Measurements from ENCODE around the gene MRPL19. TPM values are rescaled to one million over a fixed set of nuclear protein-coding genes. Genes with fewer than 3 reads are reported as not detected.

The MRPL19 gene
- total RNA-seq (2021) (94.0 and 98.4 TPM in 2 replicates), Bru-seq, nascent RNA (percentile 85 among the genes with signal in this experiment), BruChase-seq, experiment 1, labeled RNA remaining after a 2-hour chase (percentile 93 among the genes with signal in this experiment), BruChase-seq, experiment 2, labeled RNA remaining after a 6-hour chase (percentile 97 among the genes with signal in this experiment)
- long read RNA-seq, transcript MRPL19-202 (6 exons, 3,479 nt), result major isoform, 171 of 215 reads
- long read RNA-seq, partial matches to known transcripts, result 2 of 215 reads
- long read RNA-seq, other reads (novel, unspliced or antisense), result 35 of 215 reads

GRCh38 chr2:75646583-75647425 lies at the start of gene MRPL19:
TSS of gene MRPL19 (plus strand) at chr2:75646783. CDS start at chr2:75646808, 25 bp downstream.
- H3K27ac ChIP-seq (ENCODE audit: low read depth, low read length, poor library complexity, severe bottlenecking), result peak within 1 kb of the TSS; percentile 84
- intact Hi-C loops (cut with micrococcal nuclease; ENCODE audit: unreplicated experiment), result no loop called here
- H3K9me3 ChIP-seq (ENCODE audit: low read depth, low read length, poor library complexity, severe bottlenecking), result no peaks in the 10 kb centered on the region
- BruUV-seq (replicated peaks), result no TSS peak
- peaks cover 8% of the 10 kb centered on the region for H3K4me1 ChIP-seq (ENCODE audit: insufficient read depth, low read length, poor library complexity, severe bottlenecking)
- H3K36me3 ChIP-seq (ENCODE audit: insufficient read depth, low read length, poor library complexity, severe bottlenecking), result peaks cover 31% of the 10 kb centered on the region
- TF ChIP-seq CTCF (conservative IDR thresholded peaks at IDR 0.05; ENCODE audit: low read depth, low read length), result no peak
- peak; percentile 96 for DNase-seq (ENCODE audit: low spot score)
- H3K4me3 ChIP-seq (ENCODE audit: low read depth, low read length, poor library complexity, severe bottlenecking), result peak within 1 kb of the TSS; percentile 65
- H3K27me3 ChIP-seq (replicated peaks; ENCODE audit: insufficient read depth, low read depth, low read length, poor library complexity), result no peaks in the 10 kb centered on the region
- ChIA-PET CTCF (interaction anchor here (0.6 kb wide), 1 partner anchor 86 kb away, joined by 3 read pairs; the partner anchor contains the start of gene EVA1A), POLR2A (ENCODE audit: low non-redundant PET) (no interaction called here)

- H3K27me3 ChIP-seq (replicated peaks; ENCODE audit: insufficient read depth, low read depth, low read length, poor library complexity), result no peaks in the 10 kb centered on the region
- peaks cover 30% of the 10 kb centered on the region for H3K4me1 ChIP-seq (ENCODE audit: insufficient read depth, low read length, poor library complexity, severe bottlenecking)
- ChIA-PET CTCF (no interaction called here), POLR2A (ENCODE audit: low non-redundant PET) (interaction anchor here (0.6 kb wide), 1 partner anchor 28 kb away, joined by 3 read pairs; no protein-coding TSS in a partner anchor)
- no TSS peak for BruUV-seq (replicated peaks)
- no peak overlapping the region for H3K27ac ChIP-seq (ENCODE audit: low read depth, low read length, poor library complexity, severe bottlenecking)
- intact Hi-C loops (cut with micrococcal nuclease; ENCODE audit: unreplicated experiment), result no loop called here
- H3K36me3 ChIP-seq (ENCODE audit: insufficient read depth, low read length, poor library complexity, severe bottlenecking), result no peaks in the 10 kb centered on the region
- no peak for TF ChIP-seq EZH2 (IDR thresholded peaks at IDR 0.05; ENCODE audit: borderline replicate concordance, low read depth, low read length, poor library complexity, severe bottlenecking)
- no peak for DNase-seq (ENCODE audit: low spot score)
- no peak overlapping the region for H3K4me3 ChIP-seq (ENCODE audit: low read depth, low read length, poor library complexity, severe bottlenecking)
- no peaks in the 10 kb centered on the region for H3K9me3 ChIP-seq (ENCODE audit: low read depth, low read length, poor library complexity, severe bottlenecking)
These were observed 49.8 kb upstream of the MRPL19 start for GRCh38 chr2:75596784-75597183.

- ChIA-PET POLR2A (ENCODE audit: low non-redundant PET) (no interaction called here), CTCF (no interaction called here)
- TF ChIP-seq CTCF (conservative IDR thresholded peaks at IDR 0.05; ENCODE audit: low read depth, low read length) (no peak), EZH2 (IDR thresholded peaks at IDR 0.05; ENCODE audit: borderline replicate concordance, low read depth, low read length, poor library complexity, severe bottlenecking) (no peak)
- H3K4me3 ChIP-seq (ENCODE audit: low read depth, low read length, poor library complexity, severe bottlenecking), result no peak overlapping the region
- no peak for DNase-seq (ENCODE audit: low spot score)
- no peaks in the 10 kb centered on the region for H3K9me3 ChIP-seq (ENCODE audit: low read depth, low read length, poor library complexity, severe bottlenecking)
- no peak overlapping the region for H3K27ac ChIP-seq (ENCODE audit: low read depth, low read length, poor library complexity, severe bottlenecking)
- H3K36me3 ChIP-seq (ENCODE audit: insufficient read depth, low read length, poor library complexity, severe bottlenecking), result no peaks in the 10 kb centered on the region
- no TSS peak for BruUV-seq (replicated peaks)
- no peaks in the 10 kb centered on the region for H3K27me3 ChIP-seq (replicated peaks; ENCODE audit: insufficient read depth, low read depth, low read length, poor library complexity)
- H3K4me1 ChIP-seq (ENCODE audit: insufficient read depth, low read length, poor library complexity, severe bottlenecking), result peaks cover 20% of the 10 kb centered on the region
- intact Hi-C loops (cut with micrococcal nuclease; ENCODE audit: unreplicated experiment), result no loop called here
These were observed 48.6 kb upstream of the MRPL19 start for GRCh38 chr2:75597949-75598348.

All from A673 (cell line).